Lower lobe of right lung (tissue), 2 donors: ENCODE data around the gene DZIP3. TPM values are rescaled to one million over a fixed set of nuclear protein-coding genes. Genes with fewer than 3 reads are reported as not detected.

Experiments used
- ATAC-seq, 2 donors: fragments of 200-7000 bp; cut with Tn5 transposase; one replicate each; pipeline ENCODE4 v1.9.1; 2020 to 2022; ENCODE audit warnings: mild to moderate bottlenecking in 2 of 2, moderate library complexity in 2 of 2
- DNase-seq: peaks from one replicate; pipeline ENCODE4 v3.0.0-alpha.2; 2020
- H3K27ac ChIP-seq: fragments of 200-600 bp; one replicate; pipeline ENCODE4 v1.8.0; 2022
- H3K27me3 ChIP-seq: fragments of 200-600 bp; one replicate; pipeline ENCODE4 v1.8.0; 2022; ENCODE audit warnings: low read depth
- H3K36me3 ChIP-seq: fragments of 200-600 bp; one replicate; pipeline ENCODE4 v1.8.0; 2022; ENCODE audit warnings: mild to moderate bottlenecking
- H3K4me1 ChIP-seq: fragments of 200-600 bp; one replicate; pipeline ENCODE4 v1.8.0; 2022
- H3K4me3 ChIP-seq: fragments of 200-600 bp; one replicate; pipeline ENCODE4 v1.8.0; 2022; ENCODE audit warnings: mild to moderate bottlenecking
- H3K9me3 ChIP-seq: fragments of 200-600 bp; one replicate; pipeline ENCODE4 v1.8.0; 2022
- intact Hi-C: fragments of 100-400 bp; cut with DNase I; formaldehyde crosslinking; loops from one replicate; pipeline ENCODE4 v1.11.0; 2022
- long read RNA-seq: library from polyadenylated mRNA; unstranded; transcript quantifications from one replicate; pipeline ENCODE4 v2.0.0, GENCODE V29; 2021
- total RNA-seq: library from RNA; stranded (reverse); fragmentation: NEBNext Ultra II Directional; extraction: Animal tissue kit (Norgen Biotek cat#: 25700); gene quantifications from one replicate; pipeline ENCODE4 v1.2.1, GENCODE V29; 2021
- TF ChIP-seq, protein P1 (sequence below): fragments of 200-600 bp; IDR thresholded peaks from one replicate; pipeline ENCODE4 v1.8.0; 2022; ENCODE audit warnings: antibody characterized with exemption, mild to moderate bottlenecking
- donor health status: DM: no; HTN: yes; CAD: no; lungs with severe emphysema.

The DZIP3 gene, protein sequence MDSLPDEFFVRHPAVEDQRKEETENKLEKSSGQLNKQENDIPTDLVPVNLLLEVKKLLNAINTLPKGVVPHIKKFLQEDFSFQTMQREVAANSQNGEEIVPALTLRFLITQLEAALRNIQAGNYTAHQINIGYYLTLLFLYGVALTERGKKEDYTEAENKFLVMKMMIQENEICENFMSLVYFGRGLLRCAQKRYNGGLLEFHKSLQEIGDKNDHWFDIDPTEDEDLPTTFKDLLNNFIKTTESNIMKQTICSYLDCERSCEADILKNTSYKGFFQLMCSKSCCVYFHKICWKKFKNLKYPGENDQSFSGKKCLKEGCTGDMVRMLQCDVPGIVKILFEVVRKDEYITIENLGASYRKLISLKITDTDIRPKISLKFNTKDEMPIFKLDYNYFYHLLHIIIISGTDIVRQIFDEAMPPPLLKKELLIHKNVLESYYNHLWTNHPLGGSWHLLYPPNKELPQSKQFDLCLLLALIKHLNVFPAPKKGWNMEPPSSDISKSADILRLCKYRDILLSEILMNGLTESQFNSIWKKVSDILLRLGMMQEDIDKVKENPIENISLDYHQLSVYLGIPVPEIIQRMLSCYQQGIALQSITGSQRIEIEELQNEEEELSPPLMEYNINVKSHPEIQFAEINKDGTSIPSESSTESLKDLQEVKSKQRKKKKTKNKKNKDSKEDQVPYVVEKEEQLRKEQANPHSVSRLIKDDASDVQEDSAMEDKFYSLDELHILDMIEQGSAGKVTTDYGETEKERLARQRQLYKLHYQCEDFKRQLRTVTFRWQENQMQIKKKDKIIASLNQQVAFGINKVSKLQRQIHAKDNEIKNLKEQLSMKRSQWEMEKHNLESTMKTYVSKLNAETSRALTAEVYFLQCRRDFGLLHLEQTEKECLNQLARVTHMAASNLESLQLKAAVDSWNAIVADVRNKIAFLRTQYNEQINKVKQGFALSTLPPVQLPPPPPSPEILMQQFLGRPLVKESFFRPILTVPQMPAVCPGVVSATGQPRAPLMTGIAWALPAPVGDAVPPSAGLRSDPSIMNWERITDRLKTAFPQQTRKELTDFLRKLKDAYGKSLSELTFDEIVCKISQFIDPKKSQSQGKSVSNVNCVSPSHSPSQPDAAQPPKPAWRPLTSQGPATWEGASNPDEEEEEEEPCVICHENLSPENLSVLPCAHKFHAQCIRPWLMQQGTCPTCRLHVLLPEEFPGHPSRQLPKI
- 13.5 TPM for total RNA-seq
- long read RNA-seq, full-length matches to known transcripts = 1 of 17 reads
- long read RNA-seq, partial matches to known transcripts = 9 of 17 reads
- long read RNA-seq, other reads (novel, unspliced or antisense) = 7 of 17 reads

DNA sequence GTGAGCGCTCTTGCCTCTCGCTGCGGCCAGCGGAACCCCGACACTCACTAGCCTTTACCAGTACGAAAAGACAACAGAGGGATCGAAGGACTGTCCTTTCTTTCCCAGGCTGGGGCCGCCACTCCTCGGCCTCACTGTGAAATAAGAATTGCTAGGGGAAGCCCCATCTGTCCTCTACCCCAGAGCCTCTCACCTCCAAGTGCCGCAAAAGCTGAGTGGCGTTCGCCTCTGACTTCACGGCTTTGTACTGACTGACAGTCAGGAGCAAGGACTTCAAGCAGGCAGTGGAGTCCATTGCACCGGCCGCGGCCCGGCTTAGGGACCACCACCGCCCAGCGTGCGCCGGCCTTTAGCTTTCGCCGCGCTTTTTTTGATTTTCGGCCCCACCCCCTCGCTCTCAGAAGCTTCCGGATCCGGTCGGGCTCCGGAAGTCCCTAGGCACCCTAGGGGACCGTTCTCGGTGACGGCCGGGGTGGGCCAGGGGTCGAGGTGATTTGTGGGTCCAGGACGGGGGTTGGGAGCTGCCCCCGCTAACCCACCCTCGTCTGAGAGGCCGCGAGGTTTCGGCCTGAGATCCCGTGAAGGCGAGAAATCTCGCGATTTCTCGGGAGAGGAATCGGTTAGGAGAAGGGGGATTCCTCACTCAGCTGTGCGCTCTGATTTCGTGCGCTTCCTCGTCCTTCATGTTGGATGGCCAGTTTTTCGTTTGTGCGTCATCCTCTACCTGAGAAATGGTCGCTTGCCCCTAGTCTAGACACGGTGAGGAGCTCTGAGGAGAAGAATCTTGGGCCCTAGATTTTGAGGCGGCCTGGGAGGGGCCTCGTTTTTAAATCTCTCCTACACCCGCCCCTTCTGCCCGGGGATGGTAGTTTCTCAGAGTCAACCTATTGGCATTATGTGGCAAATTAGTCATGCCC is at the start of gene DZIP3, which contains the start of gene CIP2A:
Gene DZIP3, plus strand, starts transcription at position 642 of the 917 bp plus-strand sequence. CDS start 15,685 bp downstream, outside the sequence.
Gene CIP2A, minus strand, starts transcription at position 358 of the 917 bp plus-strand sequence. Its CDS starts 63 bp downstream, at position 295.
- DNase-seq = peak; percentile 87
- no peaks in the 10 kb centered on the region for H3K36me3 ChIP-seq
- TF ChIP-seq, protein P1, sequence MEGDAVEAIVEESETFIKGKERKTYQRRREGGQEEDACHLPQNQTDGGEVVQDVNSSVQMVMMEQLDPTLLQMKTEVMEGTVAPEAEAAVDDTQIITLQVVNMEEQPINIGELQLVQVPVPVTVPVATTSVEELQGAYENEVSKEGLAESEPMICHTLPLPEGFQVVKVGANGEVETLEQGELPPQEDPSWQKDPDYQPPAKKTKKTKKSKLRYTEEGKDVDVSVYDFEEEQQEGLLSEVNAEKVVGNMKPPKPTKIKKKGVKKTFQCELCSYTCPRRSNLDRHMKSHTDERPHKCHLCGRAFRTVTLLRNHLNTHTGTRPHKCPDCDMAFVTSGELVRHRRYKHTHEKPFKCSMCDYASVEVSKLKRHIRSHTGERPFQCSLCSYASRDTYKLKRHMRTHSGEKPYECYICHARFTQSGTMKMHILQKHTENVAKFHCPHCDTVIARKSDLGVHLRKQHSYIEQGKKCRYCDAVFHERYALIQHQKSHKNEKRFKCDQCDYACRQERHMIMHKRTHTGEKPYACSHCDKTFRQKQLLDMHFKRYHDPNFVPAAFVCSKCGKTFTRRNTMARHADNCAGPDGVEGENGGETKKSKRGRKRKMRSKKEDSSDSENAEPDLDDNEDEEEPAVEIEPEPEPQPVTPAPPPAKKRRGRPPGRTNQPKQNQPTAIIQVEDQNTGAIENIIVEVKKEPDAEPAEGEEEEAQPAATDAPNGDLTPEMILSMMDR = peak; percentile 12
- peak within 1 kb of the TSS; percentile 74 for H3K4me3 ChIP-seq
- peak within 1 kb of the TSS; percentile 94 for H3K27ac ChIP-seq
- peak; percentile 96 for ATAC-seq
- no peaks in the 10 kb centered on the region for H3K9me3 ChIP-seq
- intact Hi-C loops = no loop called here
- H3K27me3 ChIP-seq = no peaks in the 10 kb centered on the region
- peaks cover 17% of the 10 kb centered on the region for H3K4me1 ChIP-seq

DNA sequence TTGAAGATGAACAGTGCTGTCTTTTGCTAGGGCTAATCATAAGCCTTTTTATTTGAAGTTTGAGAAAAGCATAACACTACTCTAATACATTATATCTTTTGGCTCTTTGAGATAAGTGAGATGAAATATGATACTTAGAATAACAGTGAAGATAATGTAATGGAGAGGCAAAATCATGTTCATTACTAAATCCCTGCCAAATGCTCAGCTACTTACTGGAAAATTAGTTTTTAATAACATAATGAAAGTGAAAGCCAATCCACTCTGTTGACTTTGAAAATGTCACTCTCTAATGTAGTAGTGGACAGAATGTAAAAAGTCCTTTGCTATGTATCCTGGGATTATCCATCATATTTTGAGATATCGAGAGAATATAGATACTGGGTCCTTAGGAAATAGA is 43.3 kb upstream of the DZIP3 start:
- H3K9me3 ChIP-seq = no peaks in the 10 kb centered on the region
- H3K4me3 ChIP-seq = peak overlapping the region; percentile 33
- ATAC-seq (no peak), DNase-seq (no peak)
- TF ChIP-seq, protein P1 = no peak
- H3K27me3 ChIP-seq = no peaks in the 10 kb centered on the region
- intact Hi-C loops = no loop called here
- H3K27ac ChIP-seq = peak overlapping the region; percentile 34
- H3K36me3 ChIP-seq = no peaks in the 10 kb centered on the region
- peaks cover 5% of the 10 kb centered on the region for H3K4me1 ChIP-seq

DNA sequence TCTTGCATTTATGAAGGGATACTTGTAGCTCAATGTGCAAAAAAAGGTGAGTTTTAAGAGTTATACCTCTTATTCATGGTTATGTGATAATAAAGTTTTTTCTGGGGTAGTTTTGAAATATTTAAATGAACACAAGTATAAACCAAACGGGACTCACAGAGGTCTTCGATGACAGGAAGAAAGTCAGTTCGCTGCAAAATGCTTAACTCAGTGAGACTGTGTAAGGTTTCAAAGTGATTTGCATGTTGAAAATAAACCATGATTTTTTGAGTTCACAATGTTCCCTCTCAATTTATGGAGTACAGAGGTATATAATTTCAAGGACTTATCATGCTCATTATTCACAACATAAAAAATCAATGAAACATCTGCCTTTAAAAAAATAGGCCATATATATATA is 42.8 kb upstream of the DZIP3 start:
- TF ChIP-seq, protein P1 = no peak
- DNase-seq = no peak
- Histone ChIP-seq H3K27me3 (no peaks in the 10 kb centered on the region), H3K9me3 (no peaks in the 10 kb centered on the region), H3K27ac (peak overlapping the region; percentile 34), H3K36me3 (no peaks in the 10 kb centered on the region), H3K4me1 (peaks cover 6% of the 10 kb centered on the region), H3K4me3 (peak overlapping the region; percentile 33)
- intact Hi-C loops = no loop called here
- ATAC-seq = no peak

DNA sequence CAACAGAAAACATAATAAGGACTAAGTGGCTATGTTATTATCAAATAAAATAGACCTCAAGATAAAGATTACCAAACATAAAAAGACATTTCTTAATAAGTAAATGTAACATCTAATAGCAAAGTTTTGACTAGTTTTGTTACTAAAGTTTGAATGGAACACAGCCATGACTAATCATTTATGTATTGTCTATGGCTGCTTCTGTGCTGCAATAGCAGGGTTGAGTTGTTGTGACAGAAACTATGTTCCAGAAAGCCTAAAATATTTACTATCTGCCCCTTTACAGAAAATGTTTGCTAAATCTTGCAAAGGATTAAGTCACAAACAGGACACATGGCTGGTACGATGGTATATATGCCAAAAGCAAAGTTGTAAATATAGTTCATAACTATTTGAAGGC is 41.2 kb upstream of the DZIP3 start:
- no peak for DNase-seq
- intact Hi-C loops = no loop called here
- H3K27me3 ChIP-seq = no peaks in the 10 kb centered on the region
- TF ChIP-seq, protein P1 = no peak
- ATAC-seq = no peak
- no peak overlapping the region for H3K27ac ChIP-seq
- no peak overlapping the region for H3K4me3 ChIP-seq
- peaks cover 14% of the 10 kb centered on the region for H3K4me1 ChIP-seq
- H3K36me3 ChIP-seq = no peaks in the 10 kb centered on the region
- H3K9me3 ChIP-seq = no peaks in the 10 kb centered on the region
